Measurements from ENCODE around the gene TKFC. TPM values are rescaled to one million over a fixed set of nuclear protein-coding genes. Genes with fewer than 3 reads are reported as not detected.

TKFC gene
- total and polyA plus RNA-seq, 9 of the 15 experiments (the other 6 are each of a cell fraction or from before 2014, with no cell fraction given), result 2.0 to 61.7 (median 28.5) TPM

DNA sequence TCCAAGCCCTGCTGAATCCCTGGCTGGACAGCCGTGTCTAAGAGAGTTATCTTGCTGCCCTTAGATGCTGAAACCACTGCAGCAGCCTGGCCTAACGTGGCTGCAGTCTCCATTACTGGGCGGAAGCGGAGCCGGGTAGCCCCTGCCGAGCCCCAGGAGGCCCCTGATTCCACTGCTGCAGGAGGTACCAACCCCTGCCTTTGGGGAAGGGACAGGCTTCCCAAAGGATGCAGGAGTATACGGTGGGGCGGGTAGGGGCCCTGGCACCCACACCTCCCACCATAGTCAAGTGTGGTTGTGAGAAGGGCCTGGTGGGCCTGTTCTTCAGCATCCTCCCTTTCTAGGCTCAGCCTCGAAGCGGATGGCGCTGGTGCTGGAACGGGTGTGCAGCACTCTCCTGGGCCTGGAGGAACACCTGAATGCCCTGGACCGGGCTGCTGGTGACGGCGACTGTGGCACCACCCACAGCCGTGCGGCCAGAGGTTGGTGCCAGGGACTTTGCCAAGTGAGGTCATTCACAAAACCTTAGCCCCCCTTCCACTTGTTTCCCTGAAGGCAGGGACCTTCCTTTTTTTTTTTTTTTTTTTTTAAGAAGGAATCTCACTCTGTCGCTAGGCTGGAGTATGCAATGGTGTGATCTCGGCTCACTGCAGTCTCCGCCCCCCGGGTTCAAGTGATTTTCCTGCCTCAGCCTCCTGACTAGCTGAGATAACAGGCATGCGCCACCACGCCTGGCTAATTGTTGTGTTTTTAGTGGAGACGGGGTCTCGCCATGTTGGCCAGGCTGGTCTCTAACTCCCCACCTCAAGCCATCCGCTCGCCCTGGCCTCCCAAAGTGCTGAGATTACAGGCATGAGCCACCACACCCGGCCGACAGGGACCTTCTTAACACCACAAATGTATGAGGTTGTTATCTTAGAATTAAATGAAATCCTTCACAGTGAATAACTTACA is 11.0 kb downstream of the TKFC start (continued):
- no peak for TF ChIP-seq ZNF407 (IDR thresholded peaks at IDR 0.05; ENCODE audit: low read depth)
- TF ChIP-seq JUND (IDR thresholded peaks at IDR 0.05; ENCODE audit: borderline replicate concordance, low read depth, low read length), result no peak
- no peak for TF ChIP-seq JUND (tag; IDR thresholded peaks at IDR 0.05; ENCODE audit: borderline replicate concordance, low read depth, low read length)
- TF ChIP-seq BCOR (IDR thresholded peaks at IDR 0.05), result peak; percentile 76
- TF ChIP-seq ZNF140 (CRISPR knock-in tag; IDR thresholded peaks at IDR 0.05), result no peak
- TF ChIP-seq SIN3B (IDR thresholded peaks at IDR 0.05; ENCODE audit: low read depth), result no peak
- TF ChIP-seq ZBTB2 (IDR thresholded peaks at IDR 0.05), result no peak
- no peak for TF ChIP-seq ZNF778 (CRISPR knock-in tag; IDR thresholded peaks at IDR 0.05)
- TF ChIP-seq HMG20B (CRISPR knock-in tag; IDR thresholded peaks at IDR 0.05), result no peak
- peak; percentile 48; the same call in 1 of the 2 replicates for TF ChIP-seq ZNF384 (IDR thresholded peaks at IDR 0.05; ENCODE audit: low read depth, low read length)
- peak in 1 of 2 experiments; percentile 35; a peak in 1 of 4 replicates for TF ChIP-seq NRF1 (conservative IDR thresholded peaks at IDR 0.05 in 1 of 2, IDR thresholded peaks at IDR 0.05 in 1 of 2)
- TF ChIP-seq DACH1 (IDR thresholded peaks at IDR 0.05; ENCODE audit: partially characterized antibody), result no peak
- TF ChIP-seq ZSCAN32 (CRISPR knock-in tag; IDR thresholded peaks at IDR 0.05), result no peak
- TF ChIP-seq EP300 (IDR thresholded peaks at IDR 0.05; ENCODE audit: low read length), result no peak
- no peak for TF ChIP-seq BHLHE40 (IDR thresholded peaks at IDR 0.05; ENCODE audit: low read length)
- no peak for TF ChIP-seq ETV6 (IDR thresholded peaks at IDR 0.05; ENCODE audit: borderline replicate concordance in 1 of 2, low read depth in 2 of 2, low read length in 1 of 2)
- no peak for TF ChIP-seq ETV6 (CRISPR knock-in tag; IDR thresholded peaks at IDR 0.05; ENCODE audit: borderline replicate concordance)
- no peak for TF ChIP-seq SAFB2 (IDR thresholded peaks at IDR 0.05; ENCODE audit: borderline replicate concordance, low read depth, low read length, severe bottlenecking)
- no peak for TF ChIP-seq POLR3G (IDR thresholded peaks at IDR 0.05; ENCODE audit: extremely low read depth, insufficient read length, insufficient replicate concordance)
- no peak for TF ChIP-seq GABPA (tag; conservative IDR thresholded peaks at IDR 0.05; ENCODE audit: low read depth)

All from K562 (cell line).